Hepatocyte (in vitro differentiated cells): Measurements from ENCODE around the gene MAGEF1.

ENCODE experiments used
- CTCF ChIP-seq: fragments of 200-600 bp; sonication (generic); IDR thresholded peaks from 2 replicates; pipeline ENCODE4 v1.5.1; 2016; ENCODE audit warnings: antibody characterized with exemption, mild to moderate bottlenecking; ENCODE audit not compliant: poor library complexity
- EZH2 ChIP-seq: fragments of 200-600 bp; sonication (generic); IDR thresholded peaks from 2 replicates; pipeline ENCODE4 v1.6.1; 2016; ENCODE audit warnings: antibody characterized with exemption, mild to moderate bottlenecking, borderline replicate concordance
- EZH2phosphoT487 ChIP-seq: fragments of 200-600 bp; sonication (generic); IDR thresholded peaks from one replicate; pipeline ENCODE4 v1.6.1; 2018; ENCODE audit warnings: antibody characterized with exemption, mild to moderate bottlenecking, low read depth, moderate library complexity; ENCODE audit not compliant: unreplicated experiment, severe bottlenecking

- no peak for TF ChIP-seq CTCF
- no peak for TF ChIP-seq EZH2phosphoT487
- no peak for TF ChIP-seq EZH2
These were observed 28.0 kb upstream of the MAGEF1 start for GRCh38 chr3:184739594-184740505.
